Small intestine (tissue), 7 donors: ENCODE results near the gene HOMER3. TPM values are rescaled to one million over a fixed set of nuclear protein-coding genes. Genes with fewer than 3 reads are reported as not detected.

Experiments used
- DNase-seq, 2 donors: peaks; one replicate each; pipeline versions ENCODE4 v3.0.0 to v3.0.0-alpha.2; 2013
- FAIRE-seq: peaks from 2 replicates; lab custom pipeline; 2012; peaks lifted over from hg19 to GRCh38; lab: Jason Lieb, UNC
- H3K27ac ChIP-seq, 3 donors: one replicate each; pipeline ENCODE4 v1.5.1; 2013; ENCODE audit warnings: low read length in 2 of 3, mild to moderate bottlenecking in 2 of 3, control low read depth in 1 of 3, inconsistent platforms in 1 of 3, low read depth in 1 of 3, moderate library complexity in 1 of 3
- H3K27me3 ChIP-seq, 3 donors: one replicate each; pipeline ENCODE4 v1.6.1; 2013; ENCODE audit warnings: low read length in 3 of 3, inconsistent platforms in 1 of 3; ENCODE audit not compliant: control insufficient read depth in 3 of 3, insufficient read depth in 3 of 3
- H3K36me3 ChIP-seq, 3 donors: one replicate each; pipeline ENCODE4 v1.6.1; 2013; ENCODE audit warnings: low read length in 3 of 3, inconsistent platforms in 1 of 3, low read depth in 1 of 3, mild to moderate bottlenecking in 1 of 3, moderate library complexity in 1 of 3; ENCODE audit not compliant: control insufficient read depth in 3 of 3, insufficient read depth in 2 of 3
- H3K4me1 ChIP-seq, 3 donors: one replicate each; pipeline ENCODE4 v1.6.1; 2013; ENCODE audit warnings: low read length in 2 of 3, inconsistent platforms in 1 of 3, low read depth in 1 of 3, mild to moderate bottlenecking in 1 of 3, moderate library complexity in 1 of 3; ENCODE audit not compliant: control insufficient read depth in 3 of 3, insufficient read depth in 2 of 3
- H3K4me3 ChIP-seq, 3 donors: one replicate each; pipeline ENCODE4 v1.5.1; 2013; ENCODE audit warnings: low read length in 3 of 3, control low read depth in 1 of 3, inconsistent platforms in 1 of 3, low read depth in 1 of 3, mild to moderate bottlenecking in 1 of 3, moderate library complexity in 1 of 3
- H3K9me3 ChIP-seq, 2 donors: one replicate each; pipeline ENCODE4 v1.6.1; 2013; ENCODE audit warnings: low read depth in 1 of 2, low read length in 1 of 2; ENCODE audit not compliant: control insufficient read depth in 2 of 2, insufficient read depth in 1 of 2
- WGBS, 3 donors: extraction: QIAGEN DNeasy Blood & Tissue Kit; methylation state at CpG; one replicate each; pipeline ENCODE4 v1.1.7; 2013; 5-methylcytosine and 5-hydroxymethylcytosine counted together
- polyA plus RNA-seq, 4 donors: library from polyadenylated mRNA; stranded (reverse) in 3 of 4; unstranded in 1 of 4; fragments of 200-250 nt in 3 of 4; fragments of 120-200 nt in 1 of 4; gene quantifications; one replicate each; pipeline versions ENCODE4 v1.2.1 to v1.2.3, GENCODE V29; 2013
- donor health status: healthy with polysubstance abuse.
- donor health status: control.
- donor health status: control.
- donor health status: Bipolar disorder and iron deficiency.
- donor health status: healthy.

Gene HOMER3
- polyA plus RNA-seq, 4 donors: 1.6 to 13.0 (median 10.7) TPM

DNA sequence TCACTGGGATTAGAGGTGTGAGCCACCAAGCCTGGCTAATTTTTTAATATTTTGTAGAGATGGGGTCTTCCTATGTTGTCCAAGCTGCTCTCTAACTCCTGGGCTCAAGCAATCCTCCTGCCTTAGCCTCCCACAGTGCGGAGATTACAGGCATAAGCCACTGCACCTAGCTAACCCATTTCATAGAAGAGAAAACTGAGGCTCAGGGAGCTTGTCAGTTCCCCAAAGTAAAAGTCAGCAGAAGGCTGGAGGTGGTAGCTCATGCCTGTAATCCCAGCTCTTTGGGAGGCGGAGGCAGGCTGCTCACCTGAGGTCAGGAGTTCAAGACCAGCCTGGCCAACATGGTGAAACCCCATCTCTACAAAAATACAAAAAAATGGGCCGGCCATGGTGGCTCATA lies 8.8 kb upstream of the HOMER3 start:
- no peak for FAIRE-seq
- Histone ChIP-seq H3K4me1 (no peaks in the 10 kb centered on the region), H3K36me3 (no peaks in the 10 kb centered on the region), H3K27me3 (no peaks in the 10 kb centered on the region), H3K9me3 (no peaks in the 10 kb centered on the region), H3K27ac (no peak overlapping the region), H3K4me3 (no peak overlapping the region)
- DNase-seq: no peak
- WGBS, 3 donors: 88 to 98% (median 89%) methylated on average over 3 of the region's 3 CpGs

GRCh38 chr19:18948976-18949356 lies 7.9 kb upstream of the HOMER3 start:
- Histone ChIP-seq H3K4me1 (no peaks in the 10 kb centered on the region), H3K27ac (no peak overlapping the region), H3K36me3 (no peaks in the 10 kb centered on the region), H3K27me3 (no peaks in the 10 kb centered on the region), H3K4me3 (no peak overlapping the region), H3K9me3 (no peaks in the 10 kb centered on the region)
- 75 to 83% (median 77%) methylated on average over 5 of the region's 5 CpGs for WGBS, 3 donors
- DNase-seq (no peak), FAIRE-seq (no peak)

- DNase-seq (no peak), FAIRE-seq (no peak)
- Histone ChIP-seq H3K27ac (no peak overlapping the region), H3K4me3 (no peak overlapping the region), H3K36me3 (no peaks in the 10 kb centered on the region), H3K9me3 (no peaks in the 10 kb centered on the region), H3K4me1 (peaks cover 0 to 3% (median 0%) of the 10 kb centered on the region in 3 donors), H3K27me3 (no peaks in the 10 kb centered on the region)
- 64 to 79% (median 71%) methylated on average over 13 to 15 of the region's 15 CpGs for WGBS, 3 donors
Measured at GRCh38 chr19:18948075-18948975, 7.3 kb upstream of the HOMER3 start.

- Histone ChIP-seq H3K27ac (no peak overlapping the region), H3K27me3 (no peaks in the 10 kb centered on the region)
- DNase-seq: no peak
Measured at GRCh38 chr19:18946918-18947317, 5.9 kb upstream of the HOMER3 start.

GRCh38 chr19:18946335-18946734 lies 5.3 kb upstream of the HOMER3 start:
- Histone ChIP-seq H3K27me3 (peaks cover 0 to 4% (median 0%) of the 10 kb centered on the region in 3 donors), H3K9me3 (no peaks in the 10 kb centered on the region), H3K27ac (no peak overlapping the region), H3K4me1 (peaks cover 0 to 11% (median 0%) of the 10 kb centered on the region in 3 donors), H3K4me3 (no peak overlapping the region), H3K36me3 (no peaks in the 10 kb centered on the region)
- FAIRE-seq: no peak
- no peak for DNase-seq

More at GRCh38 chr19:18946918-18947317, 5.9 kb upstream of the HOMER3 start:
- no peak overlapping the region for H3K4me3 ChIP-seq
- 37 to 70% (median 42%) methylated on average over 14 of the region's 14 CpGs for WGBS, 3 donors
- H3K9me3 ChIP-seq: no peaks in the 10 kb centered on the region
- H3K4me1 ChIP-seq: peaks cover 0 to 6% (median 0%) of the 10 kb centered on the region in 3 donors
- no peaks in the 10 kb centered on the region for H3K36me3 ChIP-seq
- no peak for FAIRE-seq

DNA sequence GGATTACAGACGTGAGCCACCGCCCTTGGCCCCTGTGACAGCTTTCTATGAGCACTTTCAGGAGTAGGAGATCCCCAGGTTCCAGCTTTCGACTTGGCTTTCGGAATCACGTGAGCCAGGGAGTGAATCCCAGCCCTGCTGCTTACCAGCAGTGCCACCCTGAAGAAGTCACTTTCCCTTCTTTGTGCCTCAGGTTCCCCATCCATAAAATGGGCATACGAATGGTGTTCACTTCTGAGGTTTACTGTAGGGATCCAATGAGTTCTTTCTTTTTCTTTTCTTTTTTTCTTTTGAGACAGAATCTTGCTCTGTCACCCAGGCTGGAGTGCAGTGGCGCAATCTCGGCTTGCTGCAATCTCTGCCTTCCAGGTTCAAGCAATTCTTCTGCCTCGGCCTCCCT lies 4.3 kb upstream of the HOMER3 start:
- no peak for FAIRE-seq
- H3K27me3 ChIP-seq: peaks cover 0 to 10% (median 0%) of the 10 kb centered on the region in 3 donors
- H3K36me3 ChIP-seq: no peaks in the 10 kb centered on the region
- DNase-seq: no peak
- peaks cover 0 to 17% (median 3%) of the 10 kb centered on the region in 3 donors for H3K4me1 ChIP-seq
- no peak overlapping the region for H3K27ac ChIP-seq
- 85 to 90% (median 88%) methylated on average over 9 of the region's 9 CpGs for WGBS, 3 donors
- H3K9me3 ChIP-seq: no peaks in the 10 kb centered on the region
- H3K4me3 ChIP-seq: no peak overlapping the region

DNA sequence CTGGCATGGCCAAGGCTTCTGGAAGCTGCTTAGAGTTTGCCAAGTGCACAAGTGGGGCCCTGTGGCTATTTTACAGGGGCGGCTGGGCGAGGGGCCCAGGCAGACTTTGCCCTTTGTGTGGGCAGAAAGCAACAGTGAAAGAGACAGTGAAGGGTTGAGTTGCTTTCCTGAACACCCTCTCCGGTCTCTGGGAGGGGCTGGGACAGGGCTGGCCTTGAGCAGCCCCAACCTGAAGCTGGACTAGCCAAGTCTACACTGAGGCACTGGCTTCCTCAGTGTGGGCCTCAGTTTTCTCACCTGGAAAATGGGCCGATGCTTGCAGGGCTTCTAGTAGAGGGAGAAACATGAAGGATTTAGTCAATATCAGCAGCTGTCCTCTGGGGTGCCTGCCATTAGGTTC lies 2.4 kb upstream of the HOMER3 start:
- H3K27me3 ChIP-seq: peaks cover 0 to 20% (median 0%) of the 10 kb centered on the region in 3 donors
- FAIRE-seq: no peak
- peaks cover 0 to 23% (median 3%) of the 10 kb centered on the region in 3 donors for H3K4me1 ChIP-seq
- peak in 1 of 2 donors; percentile 27 for DNase-seq
- H3K4me3 ChIP-seq: no peak overlapping the region
- H3K9me3 ChIP-seq: no peaks in the 10 kb centered on the region
- H3K27ac ChIP-seq: no peak overlapping the region
- 35 to 66% (median 55%) methylated on average over 4 of the region's 4 CpGs for WGBS, 3 donors
- no peaks in the 10 kb centered on the region for H3K36me3 ChIP-seq

- no peak for DNase-seq
- no peaks in the 10 kb centered on the region for H3K36me3 ChIP-seq
- peaks cover 0 to 23% (median 3%) of the 10 kb centered on the region in 3 donors for H3K4me1 ChIP-seq
- no peak overlapping the region for H3K27ac ChIP-seq
- 68 to 83% (median 80%) methylated on average over 6 of the region's 6 CpGs for WGBS, 3 donors
- no peak for FAIRE-seq
- peaks cover 0 to 20% (median 0%) of the 10 kb centered on the region in 3 donors for H3K27me3 ChIP-seq
- H3K9me3 ChIP-seq: no peaks in the 10 kb centered on the region
- no peak overlapping the region for H3K4me3 ChIP-seq
Measured at GRCh38 chr19:18942692-18943091, 1.7 kb upstream of the HOMER3 start.
